Skeletal muscle satellite cell (primary cell): ENCODE data around the gene TTBK1.

Experiments used
- H3K27me3 ChIP-seq: 2 replicates; pipeline ENCODE4 v1.7.0; 2013; ENCODE audit warnings: low read length; ENCODE audit not compliant: control insufficient read depth, insufficient read depth
- H3K36me3 ChIP-seq: 2 replicates; pipeline ENCODE4 v1.7.0; 2013; ENCODE audit warnings: mild to moderate bottlenecking, control low read depth, low read length; ENCODE audit not compliant: insufficient read depth
- H3K4me1 ChIP-seq: 2 replicates; pipeline ENCODE4 v1.7.0; 2013; ENCODE audit warnings: low read length; ENCODE audit not compliant: control insufficient read depth, insufficient read depth
- H3K4me2 ChIP-seq: 2 replicates; pipeline ENCODE4 v1.7.0; 2013; ENCODE audit warnings: mild to moderate bottlenecking, low read length
- H3K4me3 ChIP-seq: 2 replicates; pipeline ENCODE4 v1.7.0; 2013; ENCODE audit warnings: low read length
- H3K9ac ChIP-seq: 2 replicates; pipeline ENCODE4 v1.7.0; 2013; ENCODE audit warnings: mild to moderate bottlenecking, low read depth, low read length, moderate library complexity
- H3K9me3 ChIP-seq: replicated peaks from 2 replicates; pipeline ENCODE4 v1.7.0; 2013; ENCODE audit warnings: mild to moderate bottlenecking, control low read depth, low read length

TTBK1 gene

DNA sequence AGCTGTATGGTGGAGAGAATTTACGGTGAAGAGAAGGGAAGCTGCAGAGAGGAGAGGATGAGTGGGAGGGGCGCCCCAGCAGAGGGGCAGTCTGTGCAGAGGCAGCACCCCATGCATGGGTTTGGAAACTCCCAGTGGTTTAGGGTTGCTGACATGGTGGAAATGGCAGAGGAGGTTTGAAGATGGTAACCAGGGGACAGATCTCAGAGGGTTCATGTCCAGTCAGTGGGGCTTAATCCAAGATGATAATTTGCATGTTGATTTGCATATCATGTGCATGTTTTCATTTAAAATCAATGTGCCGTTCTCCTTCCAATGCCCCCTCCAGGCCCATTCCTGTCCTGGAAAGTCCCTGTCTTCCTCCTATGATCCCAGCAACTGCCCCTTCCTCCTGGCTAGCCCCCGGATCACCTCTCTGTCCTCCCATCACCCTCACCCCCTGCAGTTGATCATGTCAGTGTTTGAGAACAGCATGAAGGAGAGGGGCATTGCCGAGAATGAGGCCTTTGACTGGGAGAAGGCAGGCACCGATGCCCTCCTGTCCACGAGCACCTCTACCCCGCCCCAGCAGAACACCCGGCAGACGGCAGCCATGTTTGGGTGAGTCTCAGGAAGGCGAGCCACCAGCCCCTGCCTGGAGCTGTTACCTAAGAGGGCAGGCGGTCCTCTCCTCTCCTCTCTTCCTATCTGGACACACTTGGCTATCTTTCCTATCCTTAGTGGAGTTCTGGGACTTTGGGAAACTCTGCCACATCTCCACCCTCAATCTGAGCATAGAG, 14.3 kb downstream of the TTBK1 start:
- Histone ChIP-seq H3K4me3 (no peak overlapping the region), H3K4me1 (no peaks in the 10 kb centered on the region), H3K9me3 (no peaks in the 10 kb centered on the region), H3K36me3 (no peaks in the 10 kb centered on the region), H3K4me2 (no peak overlapping the region), H3K27me3 (peaks cover 43% of the 10 kb centered on the region), H3K9ac (no peak overlapping the region)

DNA sequence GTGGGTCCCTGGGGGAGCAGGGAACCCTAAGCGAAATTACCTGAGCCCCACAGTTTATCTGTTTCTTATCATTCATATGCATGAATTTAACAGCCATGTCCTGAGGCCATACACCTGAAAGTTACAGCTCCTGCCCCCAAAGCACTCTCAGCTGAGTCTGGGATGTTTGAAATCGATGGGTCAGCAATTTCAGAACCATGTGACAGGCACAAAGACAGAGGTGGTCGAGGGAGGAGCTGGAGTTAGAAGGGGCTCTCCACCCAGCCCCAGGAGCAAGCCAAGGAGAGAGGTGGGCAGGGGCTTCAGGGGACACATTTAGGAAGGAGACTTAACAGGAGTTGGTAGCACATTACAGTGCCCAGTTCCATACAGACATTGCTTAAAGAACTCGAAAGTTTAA, 14.9 kb downstream of the TTBK1 start:
- Histone ChIP-seq H3K4me1 (no peaks in the 10 kb centered on the region), H3K9me3 (no peaks in the 10 kb centered on the region), H3K4me3 (no peak overlapping the region), H3K9ac (no peak overlapping the region), H3K4me2 (no peak overlapping the region), H3K36me3 (no peaks in the 10 kb centered on the region), H3K27me3 (peaks cover 37% of the 10 kb centered on the region)

DNA sequence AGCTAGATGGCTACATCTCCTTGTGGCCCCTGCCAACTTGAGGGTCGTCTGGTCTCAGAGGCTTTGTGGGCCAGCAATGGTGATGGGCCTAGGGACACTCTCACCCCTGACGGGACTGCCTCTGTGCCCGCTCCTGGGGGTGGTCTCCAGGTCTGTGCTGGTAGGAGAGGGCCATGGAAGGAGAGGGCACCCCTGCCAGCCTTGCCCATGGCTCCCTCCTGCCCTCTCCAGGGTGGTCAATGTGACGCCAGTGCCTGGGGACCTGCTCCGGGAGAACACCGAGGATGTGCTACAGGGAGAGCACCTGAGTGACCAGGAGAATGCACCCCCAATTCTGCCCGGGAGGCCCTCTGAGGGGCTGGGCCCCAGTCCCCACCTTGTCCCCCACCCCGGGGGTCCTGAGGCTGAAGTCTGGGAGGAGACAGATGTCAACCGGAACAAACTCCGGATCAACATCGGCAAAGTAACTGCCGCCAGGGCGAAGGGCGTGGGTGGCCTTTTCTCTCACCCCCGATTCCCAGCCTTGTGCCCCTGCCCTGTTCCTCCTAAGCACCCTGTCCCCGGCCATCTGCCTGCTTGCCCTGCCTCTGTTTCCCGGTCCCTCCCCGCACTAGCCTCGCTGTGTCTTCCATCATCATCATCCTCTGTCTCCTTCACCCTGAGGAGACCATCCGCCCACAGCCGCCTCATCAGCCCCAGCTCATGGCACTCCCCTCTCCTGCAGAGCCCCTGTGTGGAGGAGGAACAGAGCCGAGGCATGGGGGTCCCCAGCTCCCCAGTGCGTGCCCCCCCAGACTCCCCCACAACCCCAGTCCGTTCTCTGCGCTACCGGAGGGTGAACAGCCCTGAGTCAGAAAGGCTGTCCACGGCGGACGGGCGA, 15.8 kb downstream of the TTBK1 start:
- H3K9ac ChIP-seq: no peak overlapping the region

DNA sequence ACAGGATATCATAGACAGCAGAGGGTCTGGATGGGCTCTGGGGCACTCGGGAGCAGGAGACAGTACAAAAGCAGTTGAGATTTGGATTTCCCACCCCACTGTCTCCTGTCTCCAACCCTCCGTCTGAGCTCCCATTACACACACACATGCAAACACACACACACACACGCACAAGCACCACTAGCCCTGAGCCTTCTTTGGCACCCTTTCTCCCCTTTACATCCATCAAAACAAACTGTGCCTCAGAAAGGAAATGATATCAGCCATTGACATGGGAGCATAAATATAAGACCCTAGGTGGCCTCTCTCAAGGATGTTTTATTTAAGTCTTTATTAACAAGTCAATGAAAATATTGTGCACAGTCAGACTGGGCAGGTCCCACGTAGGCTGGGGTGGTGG, 17.5 kb downstream of the TTBK1 start:
- no peaks in the 10 kb centered on the region for H3K36me3 ChIP-seq
- H3K9ac ChIP-seq: no peak overlapping the region
- H3K4me2 ChIP-seq: no peak overlapping the region
- H3K4me3 ChIP-seq: no peak overlapping the region
- no peaks in the 10 kb centered on the region for H3K9me3 ChIP-seq
- H3K4me1 ChIP-seq: no peaks in the 10 kb centered on the region
- peaks cover 39% of the 10 kb centered on the region for H3K27me3 ChIP-seq

More for the DNA sequence above, 15.8 kb downstream of the TTBK1 start:
- peaks cover 32% of the 10 kb centered on the region for H3K27me3 ChIP-seq
- H3K36me3 ChIP-seq: no peaks in the 10 kb centered on the region
- H3K9me3 ChIP-seq: no peaks in the 10 kb centered on the region
- no peaks in the 10 kb centered on the region for H3K4me1 ChIP-seq
- H3K4me2 ChIP-seq: no peak overlapping the region
- no peak overlapping the region for H3K4me3 ChIP-seq

DNA sequence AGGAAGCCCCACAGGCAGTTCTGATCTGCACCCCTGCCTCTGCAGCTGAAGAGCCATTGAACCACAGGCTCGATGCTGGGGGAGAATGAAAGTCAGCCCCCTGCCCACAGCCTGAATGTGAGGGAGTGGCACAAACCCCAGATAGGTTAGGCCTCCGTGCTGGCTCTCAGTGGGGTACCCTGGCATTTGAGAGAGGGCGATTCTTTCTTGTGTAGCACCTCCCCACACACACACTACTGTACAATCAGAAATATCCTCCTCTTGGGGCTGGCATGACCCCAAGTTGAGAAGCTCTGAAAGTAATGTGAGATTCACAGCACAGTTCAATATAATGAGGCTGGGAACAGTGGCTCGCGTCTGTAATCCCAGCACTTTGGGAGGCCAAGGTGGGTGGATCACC, 17.9 kb downstream of the TTBK1 start:
- no peak overlapping the region for H3K9ac ChIP-seq
- no peaks in the 10 kb centered on the region for H3K4me1 ChIP-seq
- H3K9me3 ChIP-seq: no peaks in the 10 kb centered on the region
- H3K27me3 ChIP-seq: peaks cover 41% of the 10 kb centered on the region
- no peaks in the 10 kb centered on the region for H3K36me3 ChIP-seq
- no peak overlapping the region for H3K4me2 ChIP-seq
- H3K4me3 ChIP-seq: no peak overlapping the region

DNA sequence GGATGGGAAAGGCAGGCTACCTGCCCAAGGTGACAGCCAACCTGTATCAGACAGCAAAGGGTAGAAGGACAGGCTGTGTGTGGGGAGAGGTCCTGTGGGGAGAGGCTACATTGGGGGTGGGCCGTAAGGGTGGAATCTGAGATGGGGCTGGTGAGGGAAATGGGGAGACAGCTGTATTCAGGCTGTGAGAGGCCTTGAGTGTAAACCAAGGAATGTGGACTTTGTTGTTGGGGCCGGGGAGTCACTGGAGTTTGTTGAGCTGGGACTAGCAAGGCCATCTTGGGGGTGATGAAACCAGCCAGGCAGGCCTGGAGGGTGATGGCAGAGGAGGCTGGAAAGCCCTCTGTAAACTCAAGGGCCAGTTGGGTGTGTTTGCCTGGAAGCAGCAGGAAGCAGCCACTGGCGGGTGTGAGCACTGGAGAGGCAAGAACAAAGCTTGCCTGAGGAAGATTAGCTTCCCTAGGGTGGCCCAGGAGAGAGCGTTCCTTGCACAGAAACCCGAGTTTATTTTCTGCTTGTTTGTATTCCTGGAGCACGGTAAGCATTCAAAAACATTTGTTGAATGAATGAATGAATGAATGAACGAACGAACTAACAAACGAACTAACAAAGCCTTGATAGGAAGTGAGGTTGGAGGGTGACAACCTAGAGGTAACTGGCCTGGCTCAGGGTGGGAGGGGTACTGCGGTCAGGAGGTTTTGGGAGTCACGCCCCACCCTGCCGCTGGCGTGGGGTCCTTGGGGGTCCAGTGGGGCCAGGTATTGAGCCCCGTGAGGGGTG, 18.9 kb downstream of the TTBK1 start:
- Histone ChIP-seq H3K27me3 (peaks cover 39% of the 10 kb centered on the region), H3K9ac (no peak overlapping the region), H3K4me2 (no peak overlapping the region), H3K4me1 (no peaks in the 10 kb centered on the region), H3K9me3 (no peaks in the 10 kb centered on the region), H3K36me3 (no peaks in the 10 kb centered on the region), H3K4me3 (no peak overlapping the region)

DNA sequence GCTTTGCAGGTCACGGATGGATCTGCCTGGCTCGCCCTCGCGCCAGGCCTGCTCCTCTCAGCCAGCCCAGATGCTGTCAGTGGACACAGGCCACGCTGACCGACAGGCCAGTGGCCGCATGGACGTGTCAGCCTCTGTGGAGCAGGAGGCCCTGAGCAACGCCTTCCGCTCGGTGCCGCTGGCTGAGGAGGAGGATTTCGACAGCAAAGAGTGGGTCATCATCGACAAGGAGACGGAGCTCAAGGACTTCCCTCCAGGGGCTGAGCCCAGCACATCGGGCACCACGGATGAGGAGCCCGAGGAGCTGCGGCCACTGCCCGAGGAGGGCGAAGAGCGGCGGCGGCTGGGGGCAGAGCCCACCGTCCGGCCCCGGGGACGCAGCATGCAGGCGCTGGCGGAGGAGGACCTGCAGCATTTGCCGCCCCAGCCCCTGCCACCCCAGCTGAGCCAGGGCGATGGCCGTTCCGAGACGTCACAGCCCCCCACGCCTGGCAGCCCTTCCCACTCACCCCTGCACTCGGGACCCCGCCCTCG, 19.6 kb downstream of the TTBK1 start:
- Histone ChIP-seq H3K9me3 (no peaks in the 10 kb centered on the region), H3K36me3 (no peaks in the 10 kb centered on the region), H3K4me3 (no peak overlapping the region), H3K9ac (no peak overlapping the region), H3K27me3 (peaks cover 40% of the 10 kb centered on the region), H3K4me1 (no peaks in the 10 kb centered on the region), H3K4me2 (no peak overlapping the region)

DNA sequence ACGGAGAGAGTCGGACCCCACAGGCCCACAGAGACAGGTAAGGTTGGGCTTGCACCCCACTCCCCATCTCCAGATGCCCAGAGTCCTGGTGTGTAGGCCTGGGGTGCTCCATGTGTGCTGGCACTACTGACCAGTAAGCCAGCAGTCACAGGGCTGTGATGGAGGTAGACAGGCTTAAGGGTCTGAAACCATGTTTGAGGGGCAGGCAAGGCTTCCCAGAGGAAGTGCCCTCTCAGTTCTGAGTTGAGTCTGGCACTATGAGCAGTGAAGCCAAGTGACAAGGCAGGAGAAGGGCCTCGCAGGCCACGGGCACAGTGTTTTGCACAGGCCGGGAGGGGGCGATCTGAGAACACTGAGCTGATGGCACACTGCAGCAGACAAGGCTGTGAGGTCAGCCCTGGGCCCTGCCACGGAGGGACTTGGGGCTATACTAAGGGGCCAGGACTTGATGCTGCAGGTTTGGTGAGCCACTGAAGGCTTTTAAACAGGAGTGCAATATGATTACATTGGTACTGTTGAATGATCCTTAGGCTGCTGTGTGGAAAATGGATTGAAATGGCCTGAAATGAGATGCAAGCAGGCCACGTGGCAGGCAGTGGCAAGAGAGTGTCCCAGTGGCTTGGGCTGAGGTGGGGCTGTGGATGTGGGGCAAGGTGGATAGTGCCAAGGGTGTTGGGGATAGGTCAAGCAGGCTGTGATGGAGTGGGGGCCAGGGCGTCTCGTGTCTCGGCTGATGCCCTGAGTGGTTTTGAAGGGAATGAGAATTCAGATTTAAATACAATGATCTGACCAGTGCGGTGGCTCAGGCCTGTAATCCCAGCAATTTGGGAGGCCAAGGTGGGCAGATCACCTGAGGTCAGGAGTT, 20.3 kb downstream of the TTBK1 start:
- no peak overlapping the region for H3K4me3 ChIP-seq
- H3K9me3 ChIP-seq: no peaks in the 10 kb centered on the region
- no peak overlapping the region for H3K9ac ChIP-seq

DNA sequence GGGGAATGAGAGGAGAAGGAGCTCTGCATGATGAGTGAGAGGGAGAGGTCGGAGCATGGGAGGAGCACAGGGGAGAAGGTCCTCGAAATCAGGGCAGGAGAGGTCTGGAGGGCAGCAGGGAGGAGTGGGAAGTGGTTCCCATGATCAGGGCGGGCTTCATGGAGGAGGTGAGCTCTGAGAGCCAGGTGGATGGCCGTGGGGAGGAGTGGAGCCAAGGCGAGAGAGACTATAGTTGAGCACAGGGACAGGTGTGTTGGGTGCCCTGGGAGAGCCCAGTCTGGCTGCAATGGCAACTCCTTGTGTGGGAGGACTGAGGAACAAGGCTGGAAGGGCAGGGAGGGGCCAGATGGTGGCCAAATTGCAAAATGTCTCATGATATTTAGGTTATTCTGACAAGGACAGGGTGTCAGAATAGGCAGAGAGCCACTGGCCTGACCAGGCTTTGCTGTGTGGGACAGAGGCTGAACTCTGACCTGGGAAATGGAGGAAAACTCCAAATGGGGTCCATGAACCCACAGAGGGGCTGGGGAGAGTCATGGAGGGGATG, 21.4 kb downstream of the TTBK1 start:
- Histone ChIP-seq H3K9ac (no peak overlapping the region), H3K36me3 (no peaks in the 10 kb centered on the region), H3K4me2 (no peak overlapping the region), H3K4me3 (no peak overlapping the region), H3K27me3 (peaks cover 53% of the 10 kb centered on the region), H3K4me1 (peaks cover 6% of the 10 kb centered on the region), H3K9me3 (no peaks in the 10 kb centered on the region)

More for the DNA sequence above, 20.3 kb downstream of the TTBK1 start:
- Histone ChIP-seq H3K27me3 (peaks cover 43% of the 10 kb centered on the region), H3K36me3 (no peaks in the 10 kb centered on the region), H3K4me2 (no peak overlapping the region), H3K4me1 (no peaks in the 10 kb centered on the region)

DNA sequence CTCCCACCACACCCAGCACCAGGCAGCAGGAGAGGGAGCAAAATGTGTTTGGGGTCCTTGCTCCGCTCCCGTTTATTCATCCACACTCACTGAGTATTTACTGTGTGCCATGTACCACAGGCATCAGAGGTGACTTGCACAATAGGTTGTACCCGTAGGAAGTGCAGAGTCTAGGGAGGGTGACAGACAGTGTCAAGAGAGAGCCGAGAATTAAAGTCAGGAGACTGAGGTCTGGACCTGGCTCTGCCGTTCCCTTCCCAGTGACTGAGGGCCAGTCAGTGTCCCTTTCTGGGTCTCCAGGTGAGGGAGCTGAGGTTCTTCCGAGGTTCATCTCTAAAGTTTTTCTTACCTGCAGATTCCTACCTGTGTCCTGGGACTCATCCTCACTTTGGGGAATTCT, 22.3 kb downstream of the TTBK1 start:
- no peak overlapping the region for H3K9ac ChIP-seq
- peaks cover 6% of the 10 kb centered on the region for H3K4me1 ChIP-seq
- no peaks in the 10 kb centered on the region for H3K9me3 ChIP-seq
- H3K36me3 ChIP-seq: no peaks in the 10 kb centered on the region
- H3K4me3 ChIP-seq: no peak overlapping the region
- no peak overlapping the region for H3K4me2 ChIP-seq
- H3K27me3 ChIP-seq: peaks cover 54% of the 10 kb centered on the region
